Activated naive CD4-positive, alpha-beta T cell treated with anti-CD3 and anti-CD28 coated beads, Interleukin-2, amount 50 U/mL, for 24 hours (primary cell): ENCODE measurements around the gene GATAD1.
"Not testable (repeated sequence)": the region's sequence is repeated elsewhere in the genome, so short reads cannot be mapped to it uniquely, and the experiment has no call there.

Source experiments
- H3K27ac Mint-ChIP-seq: one replicate; pipeline ENCODE4 v1.8.0; 2021; ENCODE audit warnings: mild to moderate bottlenecking, mixed read lengths
- H3K27me3 Mint-ChIP-seq: one replicate; pipeline ENCODE4 v1.8.0; 2021; ENCODE audit warnings: mixed read lengths
- H3K36me3 Mint-ChIP-seq: one replicate; pipeline ENCODE4 v1.8.0; 2021; ENCODE audit warnings: mixed read lengths
- H3K4me1 Mint-ChIP-seq: one replicate; pipeline ENCODE4 v1.8.0; 2021; ENCODE audit warnings: mixed read lengths
- H3K4me3 Mint-ChIP-seq: one replicate; pipeline ENCODE4 v1.8.0; 2021; ENCODE audit warnings: mild to moderate bottlenecking, mixed read lengths
- H3K9me3 Mint-ChIP-seq: one replicate; pipeline ENCODE4 v1.8.0; 2021; ENCODE audit warnings: mixed read lengths

GATAD1 gene

DNA sequence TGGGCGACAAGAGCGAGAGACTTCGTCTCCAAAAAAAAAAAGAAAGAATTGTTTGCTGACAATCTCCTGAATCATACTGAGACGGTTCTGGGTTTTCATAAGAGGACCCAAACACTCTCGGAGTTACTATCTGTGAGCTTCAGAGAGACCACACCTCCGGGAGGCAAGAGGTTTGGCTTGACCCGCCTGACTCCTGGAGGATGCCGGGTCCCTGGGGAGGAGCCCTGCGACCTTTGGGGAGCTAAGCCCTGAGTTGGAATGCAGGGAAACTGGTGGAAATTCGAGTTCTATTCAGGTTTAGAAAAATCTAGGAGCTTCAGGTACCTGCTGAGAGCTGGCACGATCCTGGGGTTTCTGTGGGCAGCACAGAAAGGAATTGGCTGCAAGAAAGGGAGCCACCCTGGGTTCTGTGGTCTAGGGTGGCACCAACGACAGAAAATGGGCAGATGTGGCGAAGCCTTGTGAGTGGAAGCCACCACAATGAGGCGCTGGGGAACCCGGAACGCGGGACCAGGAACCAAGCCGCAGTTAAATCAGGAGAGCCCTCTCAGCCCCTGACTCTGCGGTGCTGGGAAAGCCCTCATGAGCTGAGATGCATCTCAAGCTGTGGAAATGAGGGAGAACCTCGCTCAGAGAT, 21.9 kb upstream of the GATAD1 start:
- peaks cover 10% of the 10 kb centered on the region for H3K4me1 Mint-ChIP-seq
- no peaks in the 10 kb centered on the region for H3K9me3 Mint-ChIP-seq
- H3K27ac Mint-ChIP-seq: no peak overlapping the region
- H3K36me3 Mint-ChIP-seq: no peaks in the 10 kb centered on the region
- peak overlapping the region; percentile 27 for H3K4me3 Mint-ChIP-seq
- H3K27me3 Mint-ChIP-seq: peaks cover 12% of the 10 kb centered on the region

DNA sequence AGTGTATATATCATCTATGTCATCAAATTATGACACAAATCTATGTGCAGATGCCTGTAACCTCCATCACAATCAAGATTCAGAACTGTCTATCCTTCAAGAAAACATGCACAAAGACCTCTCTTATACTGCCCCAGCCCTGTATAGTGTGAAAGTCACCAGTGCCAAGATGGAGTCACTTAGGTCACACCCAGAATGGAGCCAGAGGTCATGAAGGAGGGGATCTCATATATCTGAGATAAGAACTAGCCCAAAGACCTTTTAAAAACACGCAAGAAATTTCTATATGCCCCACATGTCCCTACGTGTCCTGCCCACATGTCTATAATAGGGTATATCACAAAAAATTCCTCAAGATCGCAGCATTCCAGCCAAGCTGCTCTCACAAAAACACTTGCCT, 20.1 kb upstream of the GATAD1 start:
- Mint-ChIP-seq H3K36me3 (no peaks in the 10 kb centered on the region), H3K27me3 (peaks cover 12% of the 10 kb centered on the region), H3K27ac (no peak overlapping the region), H3K4me3 (no peak overlapping the region), H3K4me1 (peaks cover 10% of the 10 kb centered on the region), H3K9me3 (no peaks in the 10 kb centered on the region)

DNA sequence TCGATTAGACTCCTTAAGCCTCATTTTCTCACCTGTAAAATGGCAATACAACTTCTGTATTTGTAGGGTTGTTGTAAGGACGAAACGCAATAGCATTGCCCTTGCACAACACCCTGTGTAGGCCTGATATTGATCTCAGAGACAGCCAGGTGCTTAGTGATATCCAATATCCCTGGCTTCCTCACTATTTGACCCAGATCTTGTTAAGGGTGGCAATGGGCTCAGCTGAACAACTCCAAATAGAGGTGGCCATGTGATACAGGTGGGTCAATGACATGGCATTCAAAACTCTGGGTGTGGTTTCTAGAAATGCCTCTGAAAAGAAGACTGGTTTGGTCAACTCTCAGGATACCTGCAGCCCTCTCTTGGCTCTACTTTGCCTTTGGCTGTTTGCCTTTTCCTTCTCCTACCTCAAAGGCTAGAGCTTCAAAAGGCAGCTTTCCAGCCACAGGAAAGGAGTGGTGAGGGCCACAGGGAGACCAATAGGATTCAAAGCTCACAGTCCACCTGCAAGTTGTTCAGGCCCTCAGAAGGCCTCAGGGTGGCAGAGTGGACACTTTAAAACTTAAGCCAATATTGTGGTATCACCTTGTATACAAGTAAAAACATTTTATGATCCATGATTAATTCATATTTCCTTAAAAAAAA, 14.9 kb upstream of the GATAD1 start:
- Mint-ChIP-seq H3K9me3 (no peaks in the 10 kb centered on the region), H3K27me3 (no peaks in the 10 kb centered on the region), H3K4me1 (no peaks in the 10 kb centered on the region), H3K36me3 (no peaks in the 10 kb centered on the region), H3K4me3 (no peak overlapping the region), H3K27ac (no peak overlapping the region)

DNA sequence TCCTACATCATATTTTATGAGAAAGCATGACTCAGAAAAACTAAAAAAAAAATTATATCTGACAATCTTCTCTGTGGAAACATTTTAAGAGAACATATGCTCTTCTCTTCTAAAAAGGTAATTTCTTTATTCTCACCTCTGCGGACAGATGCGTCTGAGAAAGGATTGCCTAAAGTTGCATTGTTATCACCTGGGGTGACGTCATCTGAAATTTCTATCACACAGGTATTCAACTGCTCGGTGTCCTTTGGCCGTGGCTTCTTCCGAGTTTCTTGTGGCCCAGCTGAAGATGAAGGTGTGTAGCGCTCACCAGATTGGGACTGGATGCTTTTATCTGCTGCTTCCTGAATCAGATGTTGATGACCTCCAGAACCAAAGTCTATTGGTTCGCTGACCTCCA, 14.3 kb upstream of the GATAD1 start:
- H3K4me1 Mint-ChIP-seq: no peaks in the 10 kb centered on the region
- no peak overlapping the region for H3K27ac Mint-ChIP-seq
- no peaks in the 10 kb centered on the region for H3K27me3 Mint-ChIP-seq
- no peaks in the 10 kb centered on the region for H3K36me3 Mint-ChIP-seq
- H3K4me3 Mint-ChIP-seq: no peak overlapping the region
- H3K9me3 Mint-ChIP-seq: no peaks in the 10 kb centered on the region

DNA sequence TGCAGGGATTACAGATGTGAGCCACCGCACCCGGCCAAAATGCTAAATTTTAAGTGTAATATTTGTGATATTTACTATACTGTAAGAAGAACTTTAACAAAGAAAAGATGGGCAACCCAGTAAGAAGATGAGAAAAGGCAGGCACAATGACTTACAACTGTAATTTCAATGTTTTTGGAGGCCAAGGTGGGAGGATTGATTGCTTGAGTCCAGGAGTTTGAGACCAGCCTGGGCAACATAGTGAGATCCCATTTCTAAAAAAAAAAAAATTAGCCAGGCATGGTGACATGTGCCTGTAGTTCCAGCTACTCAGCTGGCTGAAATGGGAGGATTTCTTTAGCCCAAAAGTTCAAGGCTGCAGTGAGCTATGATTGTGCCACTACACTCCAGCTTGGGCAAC, 11.7 kb upstream of the GATAD1 start:
- Mint-ChIP-seq H3K4me3 (no peak overlapping the region), H3K27me3 (no peaks in the 10 kb centered on the region), H3K4me1 (no peaks in the 10 kb centered on the region)

DNA sequence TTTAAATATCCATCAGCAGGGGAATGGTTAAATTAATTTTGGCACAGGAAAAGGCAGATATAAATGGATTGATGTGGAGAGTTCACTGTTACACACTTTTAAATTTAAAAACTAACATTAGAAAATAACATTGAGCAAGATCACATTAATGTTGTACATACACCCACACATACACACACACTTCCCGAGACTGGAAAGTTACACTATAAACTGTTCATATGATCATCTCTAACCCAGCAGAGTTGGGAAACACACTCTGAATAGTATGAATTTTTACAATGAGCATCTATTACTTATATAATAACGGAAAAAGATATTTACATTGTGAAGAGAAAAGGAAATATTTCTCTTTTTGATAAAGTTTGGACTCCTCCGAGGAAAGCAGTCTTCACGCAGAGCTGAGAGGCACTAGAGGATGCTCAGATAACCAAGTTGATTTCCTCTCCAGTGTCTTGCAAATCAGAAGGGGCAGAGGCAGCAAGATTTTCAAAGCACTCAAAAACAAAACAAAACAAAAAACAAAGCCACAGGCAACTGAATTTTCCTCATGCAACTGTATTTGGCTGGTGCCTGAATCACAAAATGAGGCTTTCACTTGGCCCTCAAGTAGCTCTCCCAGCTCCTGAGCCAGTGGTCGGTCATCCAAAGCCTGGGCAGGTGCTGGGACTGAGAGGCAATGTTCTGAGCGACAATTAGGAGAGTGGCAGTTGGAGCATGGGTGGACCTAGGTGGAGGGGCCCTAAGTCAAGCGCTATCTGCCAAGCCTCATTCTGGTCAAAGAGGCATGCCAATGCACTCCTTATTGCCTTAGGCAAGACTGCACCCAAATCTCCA, 10.5 kb upstream of the GATAD1 start:
- no peaks in the 10 kb centered on the region for H3K9me3 Mint-ChIP-seq
- no peaks in the 10 kb centered on the region for H3K27me3 Mint-ChIP-seq
- H3K27ac Mint-ChIP-seq: no peak overlapping the region
- H3K4me1 Mint-ChIP-seq: no peaks in the 10 kb centered on the region
- H3K36me3 Mint-ChIP-seq: no peaks in the 10 kb centered on the region
- no peak overlapping the region for H3K4me3 Mint-ChIP-seq

More for the DNA sequence above, 11.7 kb upstream of the GATAD1 start:
- H3K9me3 Mint-ChIP-seq: no peaks in the 10 kb centered on the region
- no peaks in the 10 kb centered on the region for H3K36me3 Mint-ChIP-seq
- H3K27ac Mint-ChIP-seq: no peak overlapping the region

DNA sequence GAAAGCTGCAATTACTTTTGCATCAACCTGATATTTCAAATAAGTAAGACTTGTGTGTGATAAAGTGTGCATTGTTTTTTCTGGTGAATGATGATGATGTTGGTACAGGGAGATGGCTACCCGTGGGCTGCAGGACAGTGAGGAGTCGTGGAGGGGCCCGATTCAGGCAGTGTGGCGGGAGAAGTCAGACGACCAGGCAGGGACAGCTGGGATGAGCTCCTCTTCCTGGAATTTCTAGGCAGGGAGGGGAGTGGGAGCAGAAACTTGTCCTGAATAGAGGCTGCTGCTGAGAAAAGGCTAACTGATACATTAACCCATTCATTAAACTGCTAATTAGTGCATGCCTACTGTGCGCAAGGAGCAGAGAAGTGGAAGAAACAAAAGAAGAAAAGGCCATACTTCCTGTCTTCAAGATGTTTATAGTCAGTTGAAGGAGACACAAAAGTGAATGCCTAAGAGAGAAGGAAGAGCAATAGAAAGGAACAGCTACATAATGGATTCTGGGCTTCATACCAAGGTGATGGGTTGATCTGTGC, 9.3 kb upstream of the GATAD1 start:
- Mint-ChIP-seq H3K4me1 (no peaks in the 10 kb centered on the region), H3K27me3 (no peaks in the 10 kb centered on the region), H3K36me3 (no peaks in the 10 kb centered on the region), H3K9me3 (no peaks in the 10 kb centered on the region), H3K27ac (no peak overlapping the region), H3K4me3 (no peak overlapping the region)

DNA sequence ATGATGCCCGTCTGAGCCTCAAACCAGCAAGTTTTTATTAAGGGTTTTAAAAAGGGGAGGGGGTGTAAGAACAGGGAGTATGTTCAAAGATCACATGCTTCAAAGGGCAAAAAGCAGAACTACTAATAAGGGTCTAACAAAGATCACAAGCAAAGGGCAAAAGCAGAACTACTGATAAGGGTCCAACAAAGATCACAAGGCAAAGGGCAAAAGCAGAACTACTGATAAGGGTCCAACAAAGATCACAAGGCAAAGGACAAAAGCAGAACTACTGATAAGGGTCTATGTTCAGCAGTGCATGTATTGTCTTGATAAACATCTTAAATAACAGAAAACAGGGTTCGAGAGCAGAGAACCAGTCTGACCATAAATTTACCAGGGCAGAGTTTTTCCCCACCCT, 4.6 kb upstream of the GATAD1 start:
- H3K27me3 Mint-ChIP-seq, H3K4me3 Mint-ChIP-seq, H3K9me3 Mint-ChIP-seq, H3K36me3 Mint-ChIP-seq: not testable (repeated sequence)
- Mint-ChIP-seq H3K27ac (peak overlapping the region; percentile 10), H3K4me1 (peaks cover 17% of the 10 kb centered on the region)

DNA sequence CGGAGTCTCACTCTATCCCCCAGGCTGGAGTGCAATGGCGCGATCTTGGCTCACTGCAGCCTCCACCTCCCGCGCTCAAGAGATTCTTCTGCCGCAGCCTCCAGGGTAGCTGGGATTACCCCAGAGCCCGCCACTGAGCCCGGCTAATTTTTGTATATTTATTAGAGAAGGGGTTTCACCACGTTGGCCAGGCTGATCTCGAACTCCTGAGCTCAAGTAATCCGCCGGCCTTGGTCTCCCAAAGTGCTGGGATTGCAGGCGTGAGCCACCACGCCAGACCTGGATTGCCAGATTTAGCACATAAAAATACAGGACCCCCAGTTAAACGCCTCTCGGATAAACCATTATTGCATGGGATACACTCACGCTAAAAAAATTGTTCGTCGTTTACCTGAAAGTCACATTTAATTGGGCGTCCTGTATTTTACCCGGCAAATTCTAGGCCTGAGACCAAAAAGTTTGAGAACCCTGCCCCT, 375 bp upstream of the GATAD1 start:
- Mint-ChIP-seq H3K4me3 (peak overlapping the region; percentile 87), H3K36me3 (no peaks in the 10 kb centered on the region), H3K27ac (peak overlapping the region; percentile 96), H3K4me1 (peaks cover 22% of the 10 kb centered on the region), H3K9me3 (no peaks in the 10 kb centered on the region), H3K27me3 (no peaks in the 10 kb centered on the region)

DNA sequence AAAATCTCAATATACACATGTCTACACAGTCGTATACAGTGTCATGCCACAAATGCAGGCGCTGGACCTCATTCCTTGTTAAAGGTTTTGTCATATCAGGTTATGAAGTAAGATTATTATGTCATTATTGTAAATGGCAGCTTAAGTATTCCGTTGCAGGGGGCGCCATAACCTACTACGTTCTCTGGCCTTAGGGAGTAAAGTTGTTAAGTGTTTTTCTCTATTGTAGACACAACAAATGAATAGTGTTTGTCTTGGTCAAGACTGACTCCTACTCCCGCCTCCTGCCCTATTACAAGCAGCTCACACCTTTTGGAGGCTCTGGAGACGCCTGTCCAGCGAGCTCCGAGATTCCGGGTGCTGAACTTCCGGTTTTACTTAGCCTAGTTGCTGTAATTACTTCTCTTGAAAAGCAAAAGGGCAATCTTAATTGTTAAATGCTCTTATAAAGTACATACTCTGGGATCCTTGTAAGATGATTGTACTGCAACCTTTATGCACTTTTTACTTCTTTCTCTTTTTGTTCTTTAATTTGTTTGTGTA, 994 bp downstream of the GATAD1 start:
- H3K27me3 Mint-ChIP-seq: no peaks in the 10 kb centered on the region
- peak overlapping the region; percentile 96 for H3K4me3 Mint-ChIP-seq
- H3K27ac Mint-ChIP-seq: peak overlapping the region; percentile 98
- H3K9me3 Mint-ChIP-seq: no peaks in the 10 kb centered on the region
- peaks cover 2% of the 10 kb centered on the region for H3K36me3 Mint-ChIP-seq
- peaks cover 22% of the 10 kb centered on the region for H3K4me1 Mint-ChIP-seq

DNA sequence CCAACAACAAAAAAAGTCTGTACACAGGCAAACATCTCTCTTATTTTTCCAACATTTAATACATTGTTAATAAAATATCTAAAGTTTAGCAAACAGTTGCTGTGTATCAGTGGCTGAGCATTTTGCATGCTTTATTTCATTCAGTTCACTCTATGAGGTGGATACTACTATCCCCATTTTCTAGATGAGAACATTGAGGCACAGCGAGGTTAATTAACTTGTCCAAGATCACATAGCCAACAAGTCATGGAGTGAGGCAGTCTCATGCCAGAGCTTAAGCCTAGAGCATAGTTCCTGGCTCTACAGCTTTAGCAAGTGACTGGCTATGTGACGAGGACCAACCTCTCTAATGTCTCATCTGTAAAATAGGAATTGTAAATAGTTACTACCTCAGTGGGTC, 4.4 kb downstream of the GATAD1 start:
- H3K9me3 Mint-ChIP-seq: no peaks in the 10 kb centered on the region
- H3K36me3 Mint-ChIP-seq: peaks cover 6% of the 10 kb centered on the region
- no peak overlapping the region for H3K4me3 Mint-ChIP-seq
- peaks cover 8% of the 10 kb centered on the region for H3K4me1 Mint-ChIP-seq
- H3K27ac Mint-ChIP-seq: no peak overlapping the region
- no peaks in the 10 kb centered on the region for H3K27me3 Mint-ChIP-seq

DNA sequence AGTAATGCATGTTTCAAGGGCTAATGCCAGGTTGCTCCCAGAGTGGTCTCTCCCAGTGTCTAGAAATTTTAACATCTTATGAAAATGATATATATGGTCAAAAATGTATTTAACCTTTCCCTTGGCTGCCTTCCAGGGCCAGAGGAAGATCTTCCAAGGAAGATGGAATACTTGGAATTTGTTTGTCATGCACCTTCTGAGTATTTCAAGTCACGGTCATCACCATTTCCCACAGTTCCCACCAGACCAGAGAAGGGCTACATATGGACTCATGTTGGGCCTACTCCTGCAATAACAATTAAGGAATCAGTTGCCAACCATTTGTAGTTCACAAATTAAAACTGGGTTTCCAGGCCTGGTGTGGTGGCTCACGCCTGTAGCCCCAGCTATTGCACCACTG, 9.0 kb downstream of the GATAD1 start:
- Mint-ChIP-seq H3K9me3 (no peaks in the 10 kb centered on the region), H3K27ac (no peak overlapping the region), H3K27me3 (no peaks in the 10 kb centered on the region), H3K4me3 (no peak overlapping the region), H3K36me3 (peaks cover 6% of the 10 kb centered on the region), H3K4me1 (no peaks in the 10 kb centered on the region)

DNA sequence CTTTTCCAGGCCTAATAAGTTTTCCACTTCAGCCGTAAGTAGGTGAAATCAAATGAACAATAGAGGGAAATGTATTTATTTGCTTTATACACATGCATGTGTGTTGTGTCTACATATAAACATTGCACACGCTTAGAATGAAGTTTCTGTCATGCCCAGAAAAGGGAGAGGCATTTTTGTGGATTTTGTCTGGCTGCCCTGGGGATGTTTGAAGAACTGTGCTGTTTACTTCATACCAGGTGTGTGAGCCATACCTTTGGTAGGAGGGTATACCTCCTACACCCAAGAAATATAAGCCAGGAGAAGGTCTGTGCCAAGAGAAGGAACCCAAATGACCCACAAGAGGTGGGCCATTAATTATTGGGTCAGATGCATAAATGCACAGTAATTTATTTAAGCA, 12.8 kb downstream of the GATAD1 start:
- Mint-ChIP-seq H3K4me1 (no peaks in the 10 kb centered on the region), H3K36me3 (no peaks in the 10 kb centered on the region), H3K9me3 (no peaks in the 10 kb centered on the region), H3K27ac (no peak overlapping the region), H3K27me3 (no peaks in the 10 kb centered on the region), H3K4me3 (no peak overlapping the region)

DNA sequence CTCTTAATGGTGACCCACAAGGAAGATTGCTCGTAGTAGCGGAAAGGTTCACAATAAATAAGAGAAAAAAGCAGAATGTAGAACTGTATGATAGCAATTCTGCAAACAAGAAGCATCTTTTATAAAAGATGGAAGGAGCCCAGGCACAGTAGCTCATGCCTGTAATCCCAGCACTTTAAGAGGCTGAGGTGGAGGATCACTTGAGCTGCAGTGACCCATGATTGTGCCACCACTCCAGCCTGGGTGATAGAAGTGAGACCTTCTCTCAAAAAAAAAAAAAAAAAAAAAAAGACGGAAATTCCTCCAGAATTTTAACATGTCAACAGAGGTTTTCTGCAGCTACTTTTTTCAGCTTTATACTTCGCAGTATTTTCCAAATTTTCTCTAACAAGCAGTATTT, 13.2 kb downstream of the GATAD1 start:
- Mint-ChIP-seq H3K9me3 (no peaks in the 10 kb centered on the region), H3K36me3 (no peaks in the 10 kb centered on the region), H3K27me3 (no peaks in the 10 kb centered on the region), H3K4me3 (no peak overlapping the region), H3K4me1 (no peaks in the 10 kb centered on the region), H3K27ac (no peak overlapping the region)

DNA sequence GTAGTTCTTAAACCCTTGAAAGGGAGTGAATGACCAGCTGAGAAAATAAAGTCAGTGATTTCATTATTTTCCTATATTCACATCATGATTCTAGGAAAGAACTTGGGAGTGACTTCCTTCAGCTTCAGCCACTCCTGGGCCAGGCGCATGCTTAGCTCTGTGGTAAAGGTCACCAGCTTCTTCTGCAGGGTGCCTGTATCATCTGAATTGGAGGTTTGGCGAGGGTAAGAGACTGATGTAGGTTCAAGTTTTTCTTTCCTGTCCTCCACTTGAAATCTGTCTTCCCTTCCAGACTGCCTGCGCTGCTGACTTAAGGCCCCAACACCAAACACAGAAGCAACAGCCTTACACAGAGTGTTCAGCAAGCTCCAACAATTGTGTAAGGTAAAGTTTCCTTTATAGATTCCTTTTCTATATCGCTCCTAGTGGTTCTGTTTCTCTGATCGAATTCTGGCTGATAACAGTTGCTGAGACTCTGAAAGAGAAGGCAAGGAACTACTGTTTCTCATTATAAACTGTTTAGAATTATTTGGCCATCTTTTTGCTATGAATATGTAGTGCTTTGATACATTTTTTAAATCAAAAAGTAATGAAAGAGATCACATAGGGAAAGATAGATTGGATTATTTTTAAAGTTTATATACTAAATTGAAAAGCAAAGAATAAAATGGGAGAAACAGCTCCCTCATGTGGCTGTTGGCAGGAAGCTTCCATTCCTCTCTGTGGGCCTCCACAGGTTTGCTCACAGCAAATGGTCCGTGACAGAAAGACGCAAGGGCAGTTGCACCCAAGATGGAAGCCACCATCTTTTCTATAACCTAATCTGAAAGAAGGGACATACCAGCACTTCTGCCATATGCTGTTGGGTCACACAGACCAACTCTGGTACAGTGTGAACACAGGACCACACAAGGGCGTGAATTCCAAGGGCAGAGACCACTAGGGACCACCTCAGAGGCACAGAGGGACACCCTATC, 14.0 kb downstream of the GATAD1 start:
- Mint-ChIP-seq H3K36me3 (no peaks in the 10 kb centered on the region), H3K27me3 (no peaks in the 10 kb centered on the region), H3K27ac (no peak overlapping the region), H3K9me3 (no peaks in the 10 kb centered on the region), H3K4me3 (no peak overlapping the region), H3K4me1 (no peaks in the 10 kb centered on the region)
